ENCODE results near the gene C19orf53.

Gene C19orf53

DNA sequence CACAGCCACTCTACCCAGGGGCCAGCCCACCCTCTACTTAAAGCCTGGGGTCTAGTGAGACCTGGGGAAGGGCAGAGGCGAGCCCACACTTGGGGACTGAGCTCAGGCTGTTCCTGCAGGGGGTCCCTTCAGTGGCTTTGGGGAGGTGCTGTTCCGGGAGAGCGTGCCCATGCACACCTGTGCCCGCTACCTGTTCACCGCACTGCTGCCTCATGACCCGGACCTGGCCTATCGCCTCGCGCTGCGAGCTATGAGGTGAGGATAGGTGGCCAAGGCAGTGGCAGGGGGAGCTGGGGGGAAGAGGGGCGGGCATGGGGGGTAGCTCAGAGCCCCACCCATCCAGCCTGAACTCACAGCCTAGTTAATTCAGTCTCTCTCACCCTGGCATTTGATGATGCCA, 45.0 kb downstream of the C19orf53 start:
- DNase-seq (ENCODE audit: low read depth): no peak
- no peak overlapping the region for H3K4me3 ChIP-seq (ENCODE audit: low read depth, low read length)

DNA sequence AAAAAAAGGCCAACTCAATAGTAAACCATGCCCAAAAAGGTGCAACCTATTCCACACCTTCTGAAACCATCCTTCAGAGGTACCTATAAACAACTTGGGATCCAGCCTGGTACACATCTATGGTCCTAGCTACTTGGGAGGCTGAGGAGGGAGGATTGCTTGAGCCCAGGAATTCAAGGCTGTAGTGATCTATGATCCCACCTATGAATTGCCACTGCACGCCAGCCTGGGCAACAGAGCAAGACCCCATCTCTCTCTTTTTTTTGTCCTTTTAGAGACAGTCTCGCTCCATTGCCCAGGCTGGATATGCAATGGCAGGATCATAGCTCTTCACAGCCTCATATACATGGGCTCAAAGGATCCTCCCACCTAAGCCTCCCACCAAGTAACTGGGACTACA, 47.0 kb downstream of the C19orf53 start:
- no peak for DNase-seq (ENCODE audit: low read depth)
- H3K4me3 ChIP-seq (ENCODE audit: low read depth, low read length): no peak overlapping the region

GRCh38 chr19:13823256-13823655, 49.0 kb downstream of the C19orf53 start:
- H3K4me3 ChIP-seq (ENCODE audit: low read depth, low read length): no peak overlapping the region

GRCh38 chr19:13823901-13824300, 49.6 kb downstream of the C19orf53 start:
- no peak for DNase-seq (ENCODE audit: low read depth)

More at GRCh38 chr19:13823256-13823655, 49.0 kb downstream of the C19orf53 start:
- no peak for DNase-seq (ENCODE audit: low read depth)

DNA sequence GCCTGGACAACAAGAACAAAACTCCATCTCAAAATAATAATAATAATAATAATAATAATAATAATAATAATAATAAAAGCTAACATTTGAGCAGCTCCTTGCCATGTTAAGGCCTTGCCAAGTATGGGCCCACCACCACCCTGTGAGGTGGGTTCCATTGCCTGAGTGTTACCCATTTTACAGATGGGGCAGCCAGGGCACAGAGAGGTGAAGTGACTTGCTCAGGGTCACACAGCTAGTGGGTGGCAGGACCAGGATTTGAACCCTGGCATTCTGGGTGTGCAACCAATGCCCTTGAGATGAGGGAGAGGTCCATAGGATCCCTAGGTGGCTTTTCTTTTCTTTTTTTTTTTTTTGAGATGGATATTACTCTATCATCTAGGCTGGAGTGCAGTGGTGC, 50.4 kb downstream of the C19orf53 start:
- no peak for DNase-seq (ENCODE audit: low read depth)

More at GRCh38 chr19:13823901-13824300, 49.6 kb downstream of the C19orf53 start:
- H3K4me3 ChIP-seq (ENCODE audit: low read depth, low read length): no peak overlapping the region

DNA sequence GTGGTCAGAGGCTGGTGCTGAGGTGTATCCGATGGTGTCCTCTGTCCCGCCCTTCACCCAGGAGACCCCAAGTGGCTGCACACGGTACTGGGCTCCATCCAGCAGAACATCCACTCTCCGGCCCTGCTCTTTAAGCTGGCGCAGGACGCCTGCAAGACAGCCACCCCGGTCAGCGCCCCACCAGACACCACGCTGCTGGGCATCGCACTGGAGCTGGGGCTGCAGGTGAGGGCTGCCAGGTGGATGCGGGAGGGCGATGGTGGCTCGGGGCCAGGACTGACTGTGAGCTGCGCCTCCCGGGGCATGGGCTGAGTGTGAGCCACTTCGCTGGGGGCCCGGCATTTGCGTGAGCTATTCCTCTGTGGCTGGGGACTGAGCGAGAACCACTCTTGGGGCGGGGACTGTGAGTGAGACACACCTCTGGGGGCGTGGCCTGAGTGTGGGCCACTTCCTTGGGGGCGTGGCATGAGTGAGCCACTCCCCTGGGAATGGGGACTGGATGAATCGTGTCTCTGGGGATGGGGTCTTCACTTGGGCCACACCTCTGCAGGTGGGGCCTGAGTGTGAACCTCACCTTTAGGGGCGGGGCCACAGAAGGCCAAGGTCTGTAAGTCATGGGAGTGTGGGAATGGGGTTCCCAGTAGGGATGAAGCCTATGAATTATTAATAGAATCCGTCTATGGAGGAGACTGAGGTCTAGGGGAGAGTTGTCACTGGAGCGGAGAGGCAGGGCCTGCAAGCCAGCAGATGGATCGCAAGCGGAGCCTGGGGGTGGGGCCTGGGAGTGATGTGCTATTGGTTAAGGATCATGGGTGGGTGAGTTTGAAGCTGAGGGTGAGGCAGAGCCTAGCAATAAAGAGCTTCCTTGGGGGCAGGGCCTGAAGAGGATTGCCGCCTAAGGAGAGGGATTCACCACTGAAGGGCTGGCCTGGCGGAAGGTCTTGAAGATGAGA, 51.5 kb downstream of the C19orf53 start:
- DNase-seq (ENCODE audit: low read depth): no peak
- H3K4me3 ChIP-seq (ENCODE audit: low read depth, low read length): no peak overlapping the region

More for the DNA sequence above, 50.4 kb downstream of the C19orf53 start:
- H3K4me3 ChIP-seq (ENCODE audit: low read depth, low read length): no peak overlapping the region

- DNase-seq (ENCODE audit: low read depth): no peak
- no peak overlapping the region for H3K4me3 ChIP-seq (ENCODE audit: low read depth, low read length)
Measured at GRCh38 chr19:13826652-13827235, 52.5 kb downstream of the C19orf53 start.

GRCh38 chr19:13827656-13828055, 53.4 kb downstream of the C19orf53 start:
- no peak overlapping the region for H3K4me3 ChIP-seq (ENCODE audit: low read depth, low read length)
- no peak for DNase-seq (ENCODE audit: low read depth)
